Measurements from ENCODE around the gene CPB2.

CPB2 gene

GRCh38 chr13:46097015-46097414 is 7.8 kb downstream of the CPB2 start:
- no peak for DNase-seq

GRCh38 chr13:46094478-46094877 is 10.4 kb downstream of the CPB2 start:
- no peak for DNase-seq

GRCh38 chr13:46088821-46089562 is 15.8 kb downstream of the CPB2 start:
- DNase-seq, result no peak

- no peak for DNase-seq
Observed at GRCh38 chr13:46087481-46087880, 17.4 kb downstream of the CPB2 start.

GRCh38 chr13:46086985-46087384 is 17.8 kb downstream of the CPB2 start:
- no peak for DNase-seq

- no peak for DNase-seq
Observed at GRCh38 chr13:46086421-46086922, 18.4 kb downstream of the CPB2 start.

GRCh38 chr13:46085737-46086136 is 19.1 kb downstream of the CPB2 start:
- no peak for DNase-seq

GRCh38 chr13:46082324-46082723 is 22.5 kb downstream of the CPB2 start:
- no peak for DNase-seq

- peak in 1 of 2 donors; percentile 1 for DNase-seq
Observed at GRCh38 chr13:46079770-46080169, 25.1 kb downstream of the CPB2 start.

- DNase-seq, result no peak
Observed at GRCh38 chr13:46077265-46077664, 27.6 kb downstream of the CPB2 start.

GRCh38 chr13:46076827-46077226 is 28.0 kb downstream of the CPB2 start:
- DNase-seq, result no peak

- DNase-seq, result no peak
Observed at GRCh38 chr13:46075811-46076210, 29.0 kb downstream of the CPB2 start.

GRCh38 chr13:46071590-46072249 is 33.1 kb downstream of the CPB2 start:
- no peak for DNase-seq

- no peak for DNase-seq
Observed at GRCh38 chr13:46063292-46063691, 41.5 kb downstream of the CPB2 start.

GRCh38 chr13:46062185-46062584 is 42.6 kb downstream of the CPB2 start:
- no peak for DNase-seq

GRCh38 chr13:46059405-46059804 is 45.4 kb downstream of the CPB2 start:
- no peak for DNase-seq

- DNase-seq, result no peak
Observed at GRCh38 chr13:46058268-46058667, 46.6 kb downstream of the CPB2 start.

- DNase-seq, result no peak
Observed at GRCh38 chr13:46057256-46058015, 47.4 kb downstream of the CPB2 start.

GRCh38 chr13:46053162-46054012 is 51.4 kb downstream of the CPB2 start:
- DNase-seq, result no peak

- DNase-seq, result peak; percentile 93 to 94
Observed at GRCh38 chr13:46052319-46053161, 52.3 kb downstream of the CPB2 start, which contains the start of gene ZC3H13. TSS of gene ZC3H13 (minus strand) at chr13:46052746. CDS start at chr13:46045507, 7,239 bp downstream.

- no peak for DNase-seq
Observed at GRCh38 chr13:46051968-46052318, 52.9 kb downstream of the CPB2 start.

- no peak for DNase-seq
Observed at GRCh38 chr13:46050771-46051170, 54.1 kb downstream of the CPB2 start.

Measured in CD4-positive, alpha-beta T cell treated with Interferon alpha-2 for 1 hour (primary cell).